HL-60 (cell line): ENCODE data around the gene COPG1.

Source experiments
- DNase-seq, 2 experiments: peaks; one replicate each; pipeline ENCODE4 v3.0.0-alpha.2; 2010 to 2020; ENCODE audit warnings: low read depth in 1 of 2, low spot score in 1 of 2
- H3K27ac ChIP-seq: fragments of 250-450 bp; sonication (Bioruptor Pico); replicated peaks from 2 replicates; pipeline ENCODE4 v1.5.1; 2020; ENCODE audit warnings: mild to moderate bottlenecking, moderate library complexity
- H3K27me3 ChIP-seq: fragments of 250-450 bp; sonication (Bioruptor Pico); 2 replicates; pipeline ENCODE4 v1.5.1; 2021; ENCODE audit warnings: mild to moderate bottlenecking, moderate library complexity; ENCODE audit not compliant: insufficient read depth, poor library complexity, severe bottlenecking
- H3K4me3 ChIP-seq: replicated peaks from 2 replicates; pipeline ENCODE4 v1.5.1; 2011; ENCODE audit warnings: mild to moderate bottlenecking, control low read depth, low read length; ENCODE audit not compliant: insufficient read depth
- CTCF ChIP-seq: IDR thresholded peaks from one replicate; pipeline ENCODE4 v1.5.1; 2011; ENCODE audit warnings: low read length, control low read depth, inconsistent platforms; ENCODE audit not compliant: insufficient read depth
- GABPA ChIP-seq: IDR thresholded peaks from 2 replicates; pipeline ENCODE4 v1.6.1; 2012; ENCODE audit warnings: low read depth
- POLR2AphosphoS5 ChIP-seq: IDR thresholded peaks from 2 replicates; pipeline ENCODE4 v1.6.1; 2012; ENCODE audit warnings: low read depth
- REST ChIP-seq: IDR thresholded peaks from 2 replicates; pipeline ENCODE4 v1.6.1; 2012; ENCODE audit warnings: low read depth; ENCODE audit not compliant: insufficient replicate concordance
- SPI1 ChIP-seq: IDR thresholded peaks from 2 replicates; pipeline ENCODE4 v1.6.1; 2012; ENCODE audit warnings: low read depth, mild to moderate bottlenecking, borderline replicate concordance

COPG1 gene

GRCh38 chr3:129289201-129289921 is 40.0 kb downstream of the COPG1 start:
- H3K4me3 ChIP-seq: no peak overlapping the region
- DNase-seq: no peak
- no peak overlapping the region for H3K27ac ChIP-seq
- no peaks in the 10 kb centered on the region for H3K27me3 ChIP-seq
- TF ChIP-seq CTCF (no peak), GABPA (no peak), SPI1 (no peak), POLR2AphosphoS5 (no peak), REST (no peak)

GRCh38 chr3:129291236-129291886 is 42.0 kb downstream of the COPG1 start:
- Histone ChIP-seq H3K4me3 (no peak overlapping the region), H3K27me3 (no peaks in the 10 kb centered on the region), H3K27ac (no peak overlapping the region)
- DNase-seq: no peak
- no peak for TF ChIP-seq SPI1
- no peak for TF ChIP-seq GABPA
- no peak for TF ChIP-seq POLR2AphosphoS5
- TF ChIP-seq CTCF: no peak

GRCh38 chr3:129295286-129295685 is 45.9 kb downstream of the COPG1 start:
- H3K27ac ChIP-seq: no peak overlapping the region
- H3K4me3 ChIP-seq: no peak overlapping the region
- TF ChIP-seq SPI1: no peak
- TF ChIP-seq CTCF: no peak
- no peak for TF ChIP-seq REST
- no peak for TF ChIP-seq GABPA
- no peak for TF ChIP-seq POLR2AphosphoS5
- no peaks in the 10 kb centered on the region for H3K27me3 ChIP-seq
- DNase-seq: no peak
